Measurements from ENCODE around the gene FHIT. TPM values are rescaled to one million over a fixed set of nuclear protein-coding genes. Genes with fewer than 3 reads are reported as not detected.

The FHIT gene
- 0.29 TPM in 1 of 2 replicates, not detected in the other for total RNA-seq

GRCh38 chr3:61251174-61251972 lies at the start of gene FHIT:
Gene FHIT (minus strand): TSS chr3:61251452.

Small RNA genes within 50 kb of the gene (small RNA-seq; reads per million reads assigned to genes)
- gene MIR548BB (ENCODE audit: low replicate concordance) (not detected), gene RF00012 (ENCODE audit: low replicate concordance) (not detected)

All from placental pericyte (primary cell).